ENCODE measurements around the gene ZNF80.

DNA sequence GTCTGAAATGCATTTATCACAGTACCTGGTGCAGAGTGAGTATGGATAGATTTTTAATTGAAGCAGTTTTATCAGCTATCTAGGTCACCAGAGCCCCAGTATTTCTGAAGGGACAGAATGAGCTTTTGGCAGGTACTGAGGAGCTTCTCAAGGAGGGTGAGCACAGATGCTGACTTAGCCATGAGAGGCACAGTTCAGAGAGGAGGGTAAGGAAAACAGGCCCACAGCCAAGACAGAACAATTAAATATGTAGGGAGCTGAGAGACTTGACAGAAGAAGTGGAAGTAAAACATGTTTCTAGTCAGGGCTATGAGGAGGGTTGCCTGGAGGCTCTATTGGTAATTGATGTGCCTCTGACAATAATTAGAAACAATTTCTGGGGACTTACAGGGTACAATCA, 20.1 kb downstream of the ZNF80 start:
- TF ChIP-seq, protein P1, sequence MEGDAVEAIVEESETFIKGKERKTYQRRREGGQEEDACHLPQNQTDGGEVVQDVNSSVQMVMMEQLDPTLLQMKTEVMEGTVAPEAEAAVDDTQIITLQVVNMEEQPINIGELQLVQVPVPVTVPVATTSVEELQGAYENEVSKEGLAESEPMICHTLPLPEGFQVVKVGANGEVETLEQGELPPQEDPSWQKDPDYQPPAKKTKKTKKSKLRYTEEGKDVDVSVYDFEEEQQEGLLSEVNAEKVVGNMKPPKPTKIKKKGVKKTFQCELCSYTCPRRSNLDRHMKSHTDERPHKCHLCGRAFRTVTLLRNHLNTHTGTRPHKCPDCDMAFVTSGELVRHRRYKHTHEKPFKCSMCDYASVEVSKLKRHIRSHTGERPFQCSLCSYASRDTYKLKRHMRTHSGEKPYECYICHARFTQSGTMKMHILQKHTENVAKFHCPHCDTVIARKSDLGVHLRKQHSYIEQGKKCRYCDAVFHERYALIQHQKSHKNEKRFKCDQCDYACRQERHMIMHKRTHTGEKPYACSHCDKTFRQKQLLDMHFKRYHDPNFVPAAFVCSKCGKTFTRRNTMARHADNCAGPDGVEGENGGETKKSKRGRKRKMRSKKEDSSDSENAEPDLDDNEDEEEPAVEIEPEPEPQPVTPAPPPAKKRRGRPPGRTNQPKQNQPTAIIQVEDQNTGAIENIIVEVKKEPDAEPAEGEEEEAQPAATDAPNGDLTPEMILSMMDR (IDR thresholded peaks at IDR 0.05; ENCODE audit: insufficient read depth, low read length): no peak
- no peak for TF ChIP-seq POLR2AphosphoS5 (IDR thresholded peaks at IDR 0.05; ENCODE audit: low read depth)
- no peak for TF ChIP-seq SPI1 (IDR thresholded peaks at IDR 0.05; ENCODE audit: borderline replicate concordance, low read depth)

Measured in HL-60 (cell line).